HG03342 (cell line): ENCODE measurements around the gene ELOVL1.

ENCODE experiments used
- ATAC-seq: cut with Tn5 transposase; IDR thresholded peaks from one replicate; pipeline ENCODE4 v1.9.1; 2021; ENCODE audit warnings: mild to moderate bottlenecking, moderate library complexity; ENCODE audit not compliant: unreplicated experiment

Gene ELOVL1

GRCh38 chr1:43331688-43332087 is 36.1 kb downstream of the ELOVL1 start:
- ATAC-seq = no peak

- ATAC-seq = no peak
Measured at GRCh38 chr1:43329995-43330751, 37.6 kb downstream of the ELOVL1 start.

GRCh38 chr1:43327549-43328292 is 40.1 kb downstream of the ELOVL1 start:
- ATAC-seq = no peak

- no peak for ATAC-seq
Measured at GRCh38 chr1:43325381-43325780, 42.4 kb downstream of the ELOVL1 start.

GRCh38 chr1:43324810-43325209 is 43.0 kb downstream of the ELOVL1 start:
- ATAC-seq = no peak

GRCh38 chr1:43322506-43322905 is 45.3 kb downstream of the ELOVL1 start:
- ATAC-seq = no peak

- no peak for ATAC-seq
Measured at GRCh38 chr1:43321331-43321891, 46.4 kb downstream of the ELOVL1 start.

- no peak for ATAC-seq
Measured at GRCh38 chr1:43319766-43320165, 48.0 kb downstream of the ELOVL1 start.

- ATAC-seq = no peak
Measured at GRCh38 chr1:43319288-43319687, 48.5 kb downstream of the ELOVL1 start.

GRCh38 chr1:43318831-43319230 is 49.0 kb downstream of the ELOVL1 start:
- no peak for ATAC-seq

GRCh38 chr1:43317817-43318471 is 49.9 kb downstream of the ELOVL1 start:
- ATAC-seq = no peak

GRCh38 chr1:43316738-43317520 is 50.9 kb downstream of the ELOVL1 start:
- ATAC-seq = no peak

GRCh38 chr1:43315963-43316737 is 51.7 kb downstream of the ELOVL1 start:
- no peak for ATAC-seq

GRCh38 chr1:43315481-43315880 is 52.3 kb downstream of the ELOVL1 start:
- no peak for ATAC-seq

GRCh38 chr1:43314233-43314632 is 53.6 kb downstream of the ELOVL1 start:
- no peak for ATAC-seq

- ATAC-seq = no peak
Measured at GRCh38 chr1:43313771-43314170, 54.0 kb downstream of the ELOVL1 start.
